Left renal pelvis (tissue), 4 donors: ENCODE data around the gene C1QTNF3. TPM values are rescaled to one million over a fixed set of nuclear protein-coding genes. Genes with fewer than 3 reads are reported as not detected.
A peak's percentile ranks its signal among the peaks of the same experiment; 100 is the strongest.
"Not testable (repeated sequence)": the region's sequence is repeated elsewhere in the genome, so short reads cannot be mapped to it uniquely, and the experiment has no call there.

Experiments
- DNase-seq, 4 donors: peaks; one replicate each; pipeline ENCODE4 v3.0.0-alpha.2; 2013; ENCODE audit warnings: low read depth in 4 of 4, low spot score in 3 of 4
- polyA plus RNA-seq, 4 donors: library from polyadenylated mRNA; unstranded; fragments of 120-200 nt; gene quantifications; one replicate each; pipeline ENCODE4 v1.2.1, GENCODE V29; 2013; ENCODE audit not compliant: insufficient read length in 4 of 4

C1QTNF3 gene
- polyA plus RNA-seq, 4 donors: 42.5 to 71.6 (median 55.0) TPM

DNA sequence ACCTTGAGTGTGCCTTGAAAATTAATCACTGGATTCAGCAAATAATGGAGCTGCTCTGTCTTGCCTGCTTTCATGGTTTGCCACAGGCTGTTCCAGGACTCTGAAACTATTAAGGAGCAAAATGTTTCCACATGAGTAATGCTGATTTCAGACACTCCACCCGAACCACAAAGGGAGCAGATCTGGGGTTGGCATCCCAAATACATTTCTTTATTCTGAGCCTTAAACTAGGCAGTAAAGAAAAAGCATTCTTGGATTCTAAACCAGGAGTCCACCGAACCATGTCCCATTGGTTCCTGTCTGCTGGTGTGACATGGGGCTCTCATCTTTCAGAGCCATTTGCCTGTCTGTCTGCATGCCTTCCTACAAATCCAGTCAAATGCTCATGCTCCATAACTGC is 10.1 kb upstream of the C1QTNF3 start:
- DNase-seq: no peak

DNA sequence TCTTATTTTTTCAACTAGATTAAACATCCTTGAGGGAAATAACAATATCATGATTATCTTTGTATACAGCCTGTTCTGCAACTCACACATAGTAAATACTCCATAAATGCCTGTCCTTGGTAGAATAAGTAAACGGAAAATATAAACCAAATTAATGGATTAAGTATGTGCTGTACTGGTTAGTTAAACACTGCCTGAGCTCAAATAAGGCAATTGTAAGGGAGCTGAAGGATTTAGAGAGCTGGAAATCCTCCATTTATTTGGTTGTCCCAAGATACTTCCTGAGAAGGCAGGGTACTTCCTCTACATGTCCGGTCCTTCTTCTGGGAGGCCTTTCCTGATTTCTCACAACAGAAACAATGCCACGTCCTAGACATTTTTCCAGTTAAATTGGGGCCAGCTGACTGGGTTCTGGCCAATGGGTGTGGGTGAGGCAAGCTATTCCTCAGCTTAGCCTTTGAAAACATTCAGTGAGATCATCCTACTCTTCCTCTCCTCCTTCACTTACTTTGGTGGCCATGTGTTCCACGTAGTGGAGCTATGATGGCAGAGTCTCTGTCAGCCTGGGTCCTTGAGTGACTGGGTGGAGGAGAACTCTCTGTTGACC is 8.5 kb upstream of the C1QTNF3 start:
- DNase-seq: no peak

DNA sequence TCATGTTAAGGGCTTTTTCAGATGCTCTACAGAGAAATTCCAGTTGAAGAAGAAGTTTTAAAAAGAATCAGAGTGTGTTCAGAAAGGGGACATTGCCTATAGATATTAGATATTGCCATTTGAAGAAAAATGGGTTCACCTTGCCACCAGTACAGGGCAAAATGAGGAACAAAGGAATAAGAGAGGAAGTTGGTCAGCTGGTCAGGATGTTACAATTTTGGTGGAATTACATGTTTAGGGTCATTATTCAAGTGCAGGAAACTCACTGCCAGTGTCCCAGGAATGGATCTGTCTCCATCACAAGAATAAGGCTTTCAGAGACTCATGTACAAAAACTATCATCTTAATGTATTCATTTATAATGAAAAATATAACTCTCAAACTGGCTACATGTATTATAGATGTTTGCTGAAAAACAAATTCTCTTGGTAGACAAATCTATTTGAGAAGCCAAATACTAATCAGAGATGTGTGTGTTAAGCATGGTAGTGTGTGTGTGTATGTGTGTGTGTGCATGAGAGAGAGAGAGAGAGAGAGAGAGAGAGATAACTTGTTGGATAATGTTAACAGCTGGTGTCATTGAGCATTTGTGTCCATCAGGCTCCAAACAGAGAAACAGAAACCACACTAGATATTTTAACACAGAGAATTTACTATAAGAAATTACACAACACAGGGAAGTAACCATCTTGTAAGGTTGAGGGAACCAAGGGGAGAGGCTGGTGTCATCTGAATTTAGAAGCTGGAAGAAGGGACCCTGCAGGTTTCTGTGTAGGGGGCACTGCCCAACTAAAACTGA is 5.0 kb upstream of the C1QTNF3 start:
- no peak for DNase-seq

DNA sequence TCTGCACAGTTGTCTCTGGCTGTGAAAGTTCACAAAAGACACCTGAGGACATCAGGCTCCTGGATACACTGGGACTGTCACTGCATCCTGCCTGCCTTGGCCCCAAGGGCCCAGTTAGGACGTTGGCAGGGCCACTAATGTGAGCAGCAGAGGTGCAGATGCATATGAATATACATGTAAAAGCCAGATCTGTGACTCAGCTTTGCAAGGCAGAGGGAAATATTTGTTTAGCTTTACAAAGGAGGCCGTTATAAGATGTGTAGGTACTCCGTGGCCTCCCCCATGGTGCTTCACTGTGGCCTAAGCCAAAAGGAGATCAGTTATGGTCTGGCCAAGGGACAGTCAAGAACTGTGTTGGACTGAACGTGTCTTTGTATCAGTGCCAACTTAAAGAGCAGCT is 4.1 kb upstream of the C1QTNF3 start:
- DNase-seq: no peak

DNA sequence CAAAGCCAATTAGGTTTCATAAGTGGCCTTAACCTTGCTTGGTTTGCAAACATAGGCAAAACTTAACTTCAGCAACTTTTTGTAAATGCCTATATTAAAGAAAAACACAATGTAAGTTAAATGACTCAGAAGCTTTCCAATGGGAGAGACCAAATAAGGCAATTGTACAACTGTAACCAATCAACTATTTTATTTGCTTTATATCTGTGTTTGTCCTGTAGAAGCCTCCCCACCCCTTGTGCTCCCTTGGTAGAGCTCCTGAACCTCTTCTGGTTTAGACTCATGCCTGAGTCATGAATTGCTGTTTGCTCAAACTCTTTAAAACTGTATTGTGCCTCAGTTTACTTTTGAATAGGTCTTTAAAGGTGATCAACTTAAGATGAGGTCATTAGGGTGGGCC is 3.0 kb upstream of the C1QTNF3 start:
- no peak for DNase-seq

DNA sequence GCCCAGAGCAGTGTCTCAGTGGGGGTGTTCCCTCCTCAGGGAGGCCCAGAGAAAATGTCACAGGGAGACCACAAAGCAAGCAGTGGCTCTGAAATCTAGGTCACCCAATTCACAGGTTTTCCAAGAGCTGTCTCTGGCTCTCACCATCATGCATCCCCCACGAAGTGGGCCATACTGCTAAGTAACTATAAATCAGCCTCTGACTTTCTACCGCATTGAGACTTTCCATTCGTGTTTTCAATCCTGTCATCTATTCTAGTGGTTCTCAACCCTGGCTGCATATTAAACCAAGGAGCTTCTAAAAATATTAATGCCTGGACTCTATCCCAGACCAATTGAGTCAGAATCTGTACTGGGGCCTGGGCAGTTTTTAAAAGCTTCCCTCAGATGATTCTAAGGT is 2.0 kb upstream of the C1QTNF3 start:
- no peak for DNase-seq

DNA sequence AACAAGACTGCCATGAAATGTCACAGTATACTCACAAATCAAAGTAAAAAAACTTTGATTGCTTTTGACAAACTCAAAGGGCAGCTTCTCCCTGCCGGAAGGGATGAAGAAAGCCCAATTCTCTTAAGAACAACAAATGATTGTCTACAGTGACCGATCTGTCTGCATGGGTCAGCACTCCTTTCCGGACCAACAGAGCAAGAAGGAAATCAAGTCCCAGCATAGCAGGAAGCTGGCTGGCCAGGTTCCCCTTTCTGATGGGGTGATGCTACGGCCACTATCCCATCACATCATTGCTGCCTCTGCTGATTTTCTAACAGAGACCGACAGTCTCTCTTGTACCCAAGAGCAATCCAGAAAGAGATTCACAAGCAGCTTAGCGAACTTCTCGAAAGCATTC is 692 bp downstream of the C1QTNF3 start:
- DNase-seq: peak in 3 of 4 donors; percentile 41 to 54 (median 48)

DNA sequence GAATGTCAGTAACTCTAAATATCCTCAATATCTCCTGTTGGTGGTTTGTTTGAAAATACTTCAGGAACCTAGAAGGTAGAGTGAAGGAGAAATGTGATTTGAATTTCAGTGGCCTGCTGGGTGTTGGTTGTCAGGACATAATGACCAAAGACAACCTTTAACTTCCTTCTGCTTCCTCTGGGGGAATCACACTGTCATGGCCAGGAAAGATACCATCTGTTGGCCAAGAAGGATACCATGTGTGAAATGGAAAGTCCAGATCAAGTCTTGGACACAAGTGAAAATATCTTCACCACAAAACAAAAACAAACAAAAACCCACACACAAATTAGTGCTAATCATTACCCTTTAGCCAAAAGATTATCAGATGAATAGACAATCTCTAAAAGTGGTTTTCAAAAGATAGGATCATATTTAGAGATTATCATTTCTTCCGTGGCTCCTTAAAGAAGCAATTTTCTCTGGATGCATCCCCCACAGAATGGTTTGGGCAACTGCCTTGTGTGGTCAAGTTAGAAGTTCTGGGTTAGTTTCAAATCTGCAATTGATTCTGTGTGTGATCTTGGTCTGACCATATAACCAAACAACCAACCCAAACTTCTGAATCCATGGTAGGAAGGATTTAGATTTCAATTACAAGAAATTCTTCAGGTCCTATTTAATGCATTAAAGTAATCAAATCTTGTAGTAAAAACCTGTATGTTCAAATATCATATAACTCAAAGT is 1.6 kb downstream of the C1QTNF3 start:
- no peak for DNase-seq

DNA sequence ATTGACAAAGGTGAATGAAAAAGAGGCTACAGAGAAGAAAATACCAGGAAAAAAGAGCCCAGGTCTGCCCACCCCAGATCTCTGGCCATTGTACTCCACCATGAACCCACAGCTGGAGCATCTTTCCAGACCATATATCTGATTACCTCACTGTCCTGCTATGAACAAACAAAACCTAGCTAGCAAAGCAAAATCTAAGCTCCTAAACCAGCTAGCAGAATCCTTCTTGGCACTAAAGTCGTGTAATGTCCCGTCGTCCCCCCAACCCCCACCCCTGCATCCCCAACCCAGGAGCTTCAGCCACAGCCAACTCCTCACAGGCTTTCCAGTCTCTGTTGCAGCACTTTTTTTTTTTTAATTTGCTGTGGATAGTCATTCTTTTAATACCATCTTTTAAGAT is 2.5 kb downstream of the C1QTNF3 start:
- no peak for DNase-seq

DNA sequence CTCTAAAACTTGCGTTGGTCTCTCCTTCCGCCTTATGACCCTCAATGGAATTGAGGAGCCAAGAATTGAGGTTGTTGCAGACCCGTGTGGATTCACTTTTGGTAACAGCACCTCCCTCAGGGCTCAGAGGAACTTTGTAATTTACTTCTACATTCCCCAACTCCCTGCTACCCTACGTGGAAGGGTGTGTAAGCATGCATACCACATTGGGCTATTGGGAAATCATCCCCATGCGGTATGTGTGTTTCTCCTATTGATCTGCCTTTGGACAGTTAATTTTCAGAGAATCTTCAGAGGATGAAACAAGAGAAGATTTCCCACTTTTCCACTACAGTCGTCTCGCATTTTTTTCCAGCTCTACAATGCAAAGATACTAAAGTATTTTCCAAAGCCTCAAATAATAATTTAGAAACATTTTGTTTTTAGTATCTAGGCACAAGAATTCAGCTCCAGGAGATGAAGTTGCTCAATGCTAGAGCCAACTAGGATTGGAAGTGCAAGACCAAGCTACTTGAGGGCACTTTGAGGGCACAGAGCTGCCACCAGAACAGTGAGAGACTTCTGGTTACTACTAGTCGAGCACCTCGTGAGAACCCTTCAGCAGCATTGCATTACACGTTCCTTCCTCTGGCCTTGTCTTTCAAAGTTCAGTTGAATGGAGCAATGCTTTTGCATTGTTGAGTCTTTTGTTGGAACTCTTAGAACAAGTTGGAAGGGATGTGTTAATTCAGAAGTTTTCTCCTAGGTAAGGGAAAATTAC is 3.4 kb downstream of the C1QTNF3 start:
- DNase-seq: no peak

DNA sequence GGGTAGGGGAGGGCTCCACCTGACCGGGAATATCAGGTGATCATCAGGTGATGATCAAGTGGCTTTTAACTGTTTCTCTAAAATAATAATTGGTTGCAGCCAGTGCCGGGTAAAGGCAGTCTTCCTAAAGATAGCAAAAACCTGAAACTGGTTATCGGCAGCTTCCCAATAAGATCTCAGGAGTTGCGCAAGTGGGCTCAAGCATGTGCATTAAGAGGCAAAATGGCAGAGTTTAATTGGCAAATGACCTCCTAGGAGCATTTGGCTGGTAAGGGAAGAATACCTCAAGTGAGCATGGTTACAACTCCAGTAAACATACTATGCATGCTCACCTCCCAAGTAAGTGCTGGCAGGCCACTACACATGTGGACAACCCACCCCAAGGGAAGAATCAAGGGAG is 4.2 kb downstream of the C1QTNF3 start:
- no peak for DNase-seq

DNA sequence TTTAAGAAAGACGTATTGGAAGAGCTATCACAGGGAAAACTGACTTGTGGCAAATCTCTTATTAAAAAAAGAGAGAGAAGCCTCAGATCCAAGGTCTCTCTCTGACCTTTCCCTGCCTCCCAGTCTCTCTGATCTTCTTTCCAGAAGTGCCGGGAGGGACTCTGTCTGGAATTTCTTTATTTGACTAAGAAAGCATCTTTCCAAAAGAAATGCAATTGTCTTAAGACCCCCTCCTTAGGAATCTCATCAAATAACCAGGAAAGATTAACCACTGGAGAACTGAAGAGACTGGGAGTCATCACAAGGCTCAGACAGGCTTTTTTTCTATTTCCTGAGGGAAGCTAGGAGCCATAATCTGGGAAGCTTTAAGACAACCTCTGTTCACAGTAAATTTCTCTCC is 4.6 kb downstream of the C1QTNF3 start:
- no peak for DNase-seq

DNA sequence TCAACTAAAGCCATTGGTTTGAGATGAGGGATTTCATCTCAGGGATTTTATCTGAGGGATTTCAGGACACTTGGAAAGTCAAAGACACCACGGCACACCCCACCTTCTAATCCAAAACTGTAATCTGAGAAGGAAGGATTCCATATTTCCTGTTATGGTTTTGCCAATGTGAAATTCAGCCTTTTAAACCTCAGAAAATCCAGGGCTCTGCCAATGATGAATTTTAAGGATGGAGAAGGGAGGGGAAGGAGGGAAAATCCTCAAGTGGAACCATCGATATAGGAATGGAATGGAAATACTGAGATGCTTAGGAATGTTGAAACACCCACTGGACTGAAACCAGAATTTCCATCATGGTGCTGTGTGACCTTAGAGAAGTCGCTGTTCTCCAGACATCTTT is 5.3 kb downstream of the C1QTNF3 start:
- DNase-seq: no peak

DNA sequence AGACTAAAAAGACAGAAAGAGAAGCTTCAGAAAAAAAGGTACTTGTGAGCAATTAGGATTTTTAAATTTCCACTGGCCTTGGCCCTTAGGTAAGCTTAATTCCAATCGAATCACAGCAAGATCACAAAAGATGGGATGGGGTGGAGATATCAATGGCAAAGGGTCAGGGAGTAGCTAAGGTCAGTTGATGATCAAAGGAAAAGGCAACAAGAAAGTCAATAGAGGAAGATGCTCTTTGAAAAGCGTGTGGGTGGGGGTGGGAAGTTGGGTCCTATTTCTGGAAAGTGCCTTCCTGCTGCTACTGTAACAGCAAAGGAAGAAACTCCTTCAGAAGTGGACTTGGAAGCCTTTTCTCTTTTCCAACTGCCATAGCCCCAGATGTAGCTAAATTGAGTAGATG is 7.3 kb downstream of the C1QTNF3 start:
- DNase-seq: no peak

DNA sequence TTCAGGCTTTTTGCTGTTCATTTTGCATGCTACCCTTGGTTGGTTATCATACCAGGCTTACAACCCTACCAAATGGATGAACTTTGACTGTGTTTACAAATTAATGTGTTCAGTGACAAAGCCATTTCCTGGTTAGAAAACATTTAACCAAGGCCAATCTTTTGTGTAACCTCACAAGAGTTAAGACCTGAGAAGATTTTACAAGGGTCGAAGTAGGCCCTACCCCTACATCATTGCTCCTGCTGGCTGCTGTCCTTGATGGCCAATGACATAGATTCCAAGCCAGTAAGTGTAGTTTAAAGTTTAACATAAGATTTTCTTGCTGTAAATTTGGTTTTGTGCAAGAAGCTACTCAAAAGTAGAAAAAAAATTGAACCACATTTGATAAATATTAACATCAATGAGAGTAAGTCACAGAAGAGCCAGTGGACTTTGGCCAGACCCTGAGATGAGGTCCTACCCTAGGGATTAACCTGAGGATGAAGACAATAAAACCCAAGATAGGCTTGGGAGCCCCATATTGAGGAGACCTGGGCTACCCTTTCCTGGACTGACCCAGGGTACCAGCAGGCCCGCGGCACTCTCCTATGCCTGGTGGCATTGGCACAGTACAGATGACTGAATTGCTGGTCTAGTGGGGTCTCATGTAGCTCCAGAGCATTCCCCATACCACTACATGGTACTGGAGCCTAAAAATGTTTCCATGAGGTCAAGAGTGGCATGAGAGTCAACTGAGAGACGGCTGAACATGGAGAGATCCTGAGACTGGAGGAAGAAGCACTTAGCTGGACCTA is 8.3 kb downstream of the C1QTNF3 start:
- DNase-seq: no peak

DNA sequence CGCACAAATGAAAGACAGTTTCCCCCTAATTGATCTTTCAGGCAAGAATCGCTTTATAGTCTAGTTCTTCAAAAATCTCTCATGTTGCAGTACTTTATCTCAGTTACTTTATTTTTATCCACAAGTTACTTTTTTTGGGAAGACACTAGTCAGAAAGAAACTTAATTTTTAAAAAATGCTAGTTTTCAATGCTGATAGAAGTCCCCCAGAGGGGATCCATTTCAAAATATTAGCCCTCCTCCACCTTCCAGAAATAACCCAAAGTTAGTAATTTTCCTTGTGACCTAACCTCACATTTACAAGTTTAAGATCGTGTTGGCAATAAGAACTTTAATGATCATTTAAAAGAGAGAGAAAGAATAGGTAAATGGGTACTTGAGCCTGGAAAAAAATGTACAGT is 11.0 kb downstream of the C1QTNF3 start:
- no peak for DNase-seq

DNA sequence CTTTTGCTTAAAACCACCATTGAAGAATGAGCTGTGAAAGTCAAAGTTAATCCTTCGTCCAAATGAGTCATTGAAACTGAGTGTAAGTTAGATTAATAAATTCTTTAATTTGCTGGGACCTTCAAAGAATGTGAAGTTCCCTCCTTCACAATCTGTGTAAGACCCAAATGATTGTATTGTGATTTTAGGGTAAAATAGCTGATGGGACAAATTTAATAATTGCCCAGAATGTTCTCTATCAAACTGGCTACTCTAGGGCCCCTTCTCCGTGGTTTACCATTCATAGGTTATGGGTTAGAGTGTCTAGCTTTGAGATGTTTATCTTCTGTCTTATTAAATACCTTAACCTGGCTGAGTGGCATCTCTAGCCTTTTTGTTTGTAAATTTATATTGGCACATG is 11.9 kb downstream of the C1QTNF3 start:
- no peak for DNase-seq

DNA sequence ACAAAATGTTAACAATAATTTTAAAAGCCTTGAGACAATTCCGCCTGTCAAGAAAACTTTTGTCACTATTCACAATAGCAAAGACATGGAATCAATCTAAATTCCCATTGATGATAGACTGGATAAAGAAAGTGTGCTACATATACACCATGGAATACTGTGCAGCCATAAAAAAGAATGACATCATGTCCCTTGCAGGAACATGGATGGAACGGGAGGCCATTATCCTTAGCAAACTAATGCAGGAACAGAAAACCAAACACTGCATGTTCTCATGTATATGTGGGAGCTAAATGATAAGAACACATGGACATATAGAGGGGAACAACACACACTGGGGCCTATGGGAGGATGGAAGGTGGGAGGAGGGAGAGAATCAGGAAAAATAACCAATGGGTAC is 12.4 kb downstream of the C1QTNF3 start:
- DNase-seq: not testable (repeated sequence)

DNA sequence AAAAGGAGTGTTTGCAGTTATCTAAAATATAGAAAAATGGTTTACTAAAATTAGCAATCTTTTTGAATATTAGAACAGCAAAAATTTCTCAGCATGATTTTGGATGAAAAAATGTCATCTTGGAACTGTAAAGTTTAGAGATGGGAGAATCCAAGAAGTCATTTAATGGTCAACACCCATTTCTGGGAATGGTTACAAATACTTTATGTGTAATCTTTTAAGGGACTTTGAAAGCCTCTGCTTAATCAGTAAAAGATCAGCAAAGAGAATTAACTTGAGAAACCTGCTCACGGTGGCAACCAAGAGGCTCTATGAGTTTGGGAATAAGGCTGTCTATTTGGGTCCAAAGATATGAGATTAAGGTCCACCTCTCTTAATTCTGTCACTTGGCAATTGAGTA is 13.0 kb downstream of the C1QTNF3 start:
- DNase-seq: no peak

DNA sequence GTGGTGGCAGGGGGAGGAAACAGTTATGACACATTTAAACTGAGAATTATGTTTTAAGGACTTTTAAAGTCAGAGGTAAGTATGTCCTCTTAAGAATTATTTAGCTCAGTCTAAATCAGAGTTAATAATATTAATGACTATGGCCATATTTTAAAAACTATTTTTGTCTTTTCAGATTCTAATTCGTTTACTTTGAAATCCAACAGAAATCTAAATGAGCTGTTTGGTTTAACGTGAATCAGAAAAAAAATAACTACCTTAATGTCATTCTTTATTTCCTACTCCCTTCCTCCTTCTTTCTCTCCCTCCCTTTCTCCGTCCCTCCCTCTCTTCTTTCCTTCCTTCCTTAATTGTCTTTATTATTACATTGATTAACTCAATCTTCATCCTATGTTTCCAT is 14.7 kb downstream of the C1QTNF3 start:
- no peak for DNase-seq
